Measurements from ENCODE around the gene COTL1. TPM values are rescaled to one million over a fixed set of nuclear protein-coding genes. Genes with fewer than 3 reads are reported as not detected.

Gene COTL1
- total and polyA plus RNA-seq, 11 donors = 5.2 to 120 (median 11.0) TPM

DNA sequence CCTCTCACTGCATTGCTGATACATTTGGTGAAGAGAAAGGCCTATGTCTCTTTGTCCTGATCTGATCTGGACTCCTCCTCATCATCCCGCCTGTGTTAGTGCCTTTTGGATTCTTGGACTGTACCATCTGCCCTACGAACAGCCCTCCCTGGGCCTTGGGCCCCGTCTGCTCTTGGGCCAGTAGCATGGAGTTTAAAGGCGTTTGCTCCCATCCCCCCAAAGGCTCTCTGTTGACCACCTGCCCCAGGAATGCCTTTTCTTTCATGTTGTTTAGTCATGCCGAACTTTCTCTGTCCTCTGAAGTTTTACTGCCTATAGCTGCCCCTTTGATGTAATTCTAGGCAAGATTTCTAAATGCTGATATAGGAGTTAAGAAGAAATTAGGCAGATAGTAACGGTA lies 82.5 kb downstream of the COTL1 start:
- no peaks in the 10 kb centered on the region for H3K27me3 ChIP-seq
- H3K27ac ChIP-seq = no peak overlapping the region
- TF ChIP-seq, protein P1, sequence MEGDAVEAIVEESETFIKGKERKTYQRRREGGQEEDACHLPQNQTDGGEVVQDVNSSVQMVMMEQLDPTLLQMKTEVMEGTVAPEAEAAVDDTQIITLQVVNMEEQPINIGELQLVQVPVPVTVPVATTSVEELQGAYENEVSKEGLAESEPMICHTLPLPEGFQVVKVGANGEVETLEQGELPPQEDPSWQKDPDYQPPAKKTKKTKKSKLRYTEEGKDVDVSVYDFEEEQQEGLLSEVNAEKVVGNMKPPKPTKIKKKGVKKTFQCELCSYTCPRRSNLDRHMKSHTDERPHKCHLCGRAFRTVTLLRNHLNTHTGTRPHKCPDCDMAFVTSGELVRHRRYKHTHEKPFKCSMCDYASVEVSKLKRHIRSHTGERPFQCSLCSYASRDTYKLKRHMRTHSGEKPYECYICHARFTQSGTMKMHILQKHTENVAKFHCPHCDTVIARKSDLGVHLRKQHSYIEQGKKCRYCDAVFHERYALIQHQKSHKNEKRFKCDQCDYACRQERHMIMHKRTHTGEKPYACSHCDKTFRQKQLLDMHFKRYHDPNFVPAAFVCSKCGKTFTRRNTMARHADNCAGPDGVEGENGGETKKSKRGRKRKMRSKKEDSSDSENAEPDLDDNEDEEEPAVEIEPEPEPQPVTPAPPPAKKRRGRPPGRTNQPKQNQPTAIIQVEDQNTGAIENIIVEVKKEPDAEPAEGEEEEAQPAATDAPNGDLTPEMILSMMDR (IDR thresholded peaks at IDR 0.05) = no peak
- TF ChIP-seq POLR2A (IDR thresholded peaks at IDR 0.05) = no peak
- peaks cover 0 to 5% (median 0%) of the 10 kb centered on the region in 12 donors for H3K9me3 ChIP-seq
- no peak overlapping the region for H3K4me3 ChIP-seq
- intact Hi-C loops (cut with DNase I) = no loop called here
- H3K36me3 ChIP-seq = no peaks in the 10 kb centered on the region
- peaks cover 7 to 27% (median 20%) of the 10 kb centered on the region in 12 donors for H3K4me1 ChIP-seq
- 65 to 71% (median 70%) methylated on average over 6 of the region's 6 CpGs for WGBS, 4 donors
- DNase-seq = no peak
- no peak for ATAC-seq

DNA sequence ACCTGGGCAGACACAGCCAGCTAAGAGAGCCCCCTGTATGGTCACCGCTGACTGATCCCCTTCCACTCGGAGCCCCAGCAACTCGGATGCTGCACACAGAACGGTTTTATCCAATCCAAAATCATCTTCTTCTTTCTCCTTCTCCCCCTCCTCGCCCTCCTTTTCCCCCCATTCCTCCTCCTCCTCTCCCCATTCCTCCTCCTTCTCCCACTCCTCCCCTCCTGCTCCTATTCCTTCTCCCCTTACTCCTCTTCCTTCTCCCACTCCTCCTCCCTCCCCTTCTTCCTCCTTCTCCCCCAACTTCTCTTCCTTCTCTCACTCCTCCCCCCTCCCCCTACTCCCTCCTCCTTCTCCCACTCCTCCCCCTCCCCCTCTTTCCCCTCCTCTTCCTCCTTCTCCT lies 83.1 kb downstream of the COTL1 start:
- Histone ChIP-seq H3K4me3 (no peak overlapping the region), H3K27ac (no peak overlapping the region), H3K4me1 (peaks cover 7 to 27% (median 20%) of the 10 kb centered on the region in 12 donors), H3K27me3 (no peaks in the 10 kb centered on the region), H3K36me3 (no peaks in the 10 kb centered on the region), H3K9me3 (peaks cover 0 to 5% (median 0%) of the 10 kb centered on the region in 12 donors)
- intact Hi-C loops (cut with DNase I) = loop anchor here in 1 of 10 donors (5.0 kb wide), 1 partner anchor 62 kb away; no protein-coding TSS in a partner anchor
- no peak for TF ChIP-seq POLR2A (IDR thresholded peaks at IDR 0.05)
- TF ChIP-seq, protein P1 (IDR thresholded peaks at IDR 0.05) = no peak
- no peak for DNase-seq
- no peak for ATAC-seq
- 91 to 96% (median 93%) methylated on average over 5 of the region's 5 CpGs for WGBS, 4 donors

DNA sequence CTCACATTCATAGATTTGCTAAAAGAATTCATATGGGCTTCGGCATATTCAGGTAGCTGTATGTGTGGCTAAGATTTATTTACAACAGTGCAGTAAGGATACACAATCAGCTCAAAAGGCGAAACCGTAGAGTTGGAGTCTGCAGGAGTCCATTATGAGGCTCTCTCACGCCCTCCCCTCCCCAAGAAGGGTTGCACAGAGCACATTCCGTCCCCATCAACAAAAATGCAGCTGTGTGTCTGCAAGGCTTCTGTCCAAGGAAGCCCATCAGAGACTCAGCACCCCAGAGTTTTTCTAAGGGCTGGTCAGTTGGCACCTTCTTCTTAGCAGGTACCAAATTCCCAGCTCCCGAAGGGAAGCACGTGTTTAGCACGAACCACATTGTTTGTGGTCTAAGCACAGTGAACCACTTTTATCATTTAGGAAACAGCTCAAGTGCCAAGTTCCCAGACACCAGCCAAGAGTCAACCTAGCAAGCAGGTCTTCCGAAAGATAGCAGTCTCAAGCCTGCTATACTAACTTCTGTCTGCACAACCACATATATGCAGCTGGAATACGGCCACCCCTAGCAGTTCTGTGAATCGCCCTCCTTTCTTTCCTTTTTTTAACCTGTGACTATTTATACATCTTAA lies 84.9 kb downstream of the COTL1 start:
- peak overlapping the region; percentile 46 to 84 (median 62) for H3K27ac ChIP-seq
- H3K4me3 ChIP-seq = no peak overlapping the region
- ATAC-seq (peak in 2 of 4 donors; percentile 21 to 23), DNase-seq (no peak)
- intact Hi-C loops (cut with DNase I) = loop anchor here in 1 of 10 donors (5.0 kb wide), 1 partner anchor 64 kb away; no protein-coding TSS in a partner anchor
- 63 to 68% (median 66%) methylated on average over 10 to 11 of the region's 11 CpGs for WGBS, 4 donors
- no peaks in the 10 kb centered on the region for H3K27me3 ChIP-seq
- no peak for TF ChIP-seq POLR2A (IDR thresholded peaks at IDR 0.05)
- TF ChIP-seq, protein P1 (IDR thresholded peaks at IDR 0.05) = no peak
- peaks cover 0 to 10% (median 0%) of the 10 kb centered on the region in 12 donors for H3K9me3 ChIP-seq
- H3K36me3 ChIP-seq = no peaks in the 10 kb centered on the region
- H3K4me1 ChIP-seq = peaks cover 7 to 35% (median 24%) of the 10 kb centered on the region in 12 donors

DNA sequence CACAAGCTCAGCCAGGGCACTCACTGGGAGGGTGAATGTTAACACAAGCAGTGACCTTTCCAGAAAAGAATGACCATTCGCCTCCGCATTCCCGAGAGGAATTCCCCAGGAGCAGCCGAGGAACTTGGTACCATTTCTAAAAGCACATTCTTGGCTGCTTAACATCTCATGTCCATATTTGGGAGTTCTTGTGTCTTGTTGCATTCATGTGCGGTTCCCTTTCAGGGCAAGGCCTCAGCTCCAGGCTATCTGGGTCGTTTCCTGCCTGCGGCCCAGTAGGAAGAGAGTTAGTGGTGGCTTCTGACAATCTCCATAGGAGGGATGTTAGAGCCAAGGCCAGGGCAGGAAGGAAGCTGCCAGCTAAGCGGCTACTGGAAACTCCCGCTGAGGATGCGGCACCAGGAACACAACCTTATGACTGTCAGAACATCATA lies 85.6 kb downstream of the COTL1 start:
- TF ChIP-seq, protein P1 (IDR thresholded peaks at IDR 0.05) = no peak
- TF ChIP-seq POLR2A (IDR thresholded peaks at IDR 0.05) = no peak

More for the DNA sequence above, 85.6 kb downstream of the COTL1 start:
- intact Hi-C loops (cut with DNase I) = loop anchor here in 1 of 10 donors (5.0 kb wide), 1 partner anchor 65 kb away; no protein-coding TSS in a partner anchor
- Histone ChIP-seq H3K27ac (peak overlapping the region; percentile 46 to 84 (median 62)), H3K9me3 (peaks cover 0 to 10% (median 0%) of the 10 kb centered on the region in 12 donors), H3K36me3 (no peaks in the 10 kb centered on the region), H3K4me1 (peaks cover 12 to 42% (median 30%) of the 10 kb centered on the region in 12 donors), H3K27me3 (no peaks in the 10 kb centered on the region), H3K4me3 (no peak overlapping the region)
- DNase-seq = peak; percentile 52 to 76 (median 71)
- 24 to 37% (median 28%) methylated on average over 10 of the region's 10 CpGs for WGBS, 4 donors
- ATAC-seq = peak; percentile 63 to 93 (median 91)

Measured in heart left ventricle (tissue), 16 donors.